Measurements from ENCODE around the gene TPRN.

TPRN gene

GRCh38 chr9:137235424-137236237, 35.1 kb upstream of the TPRN start:
- no peak for DNase-seq (ENCODE audit: low read depth)

DNA sequence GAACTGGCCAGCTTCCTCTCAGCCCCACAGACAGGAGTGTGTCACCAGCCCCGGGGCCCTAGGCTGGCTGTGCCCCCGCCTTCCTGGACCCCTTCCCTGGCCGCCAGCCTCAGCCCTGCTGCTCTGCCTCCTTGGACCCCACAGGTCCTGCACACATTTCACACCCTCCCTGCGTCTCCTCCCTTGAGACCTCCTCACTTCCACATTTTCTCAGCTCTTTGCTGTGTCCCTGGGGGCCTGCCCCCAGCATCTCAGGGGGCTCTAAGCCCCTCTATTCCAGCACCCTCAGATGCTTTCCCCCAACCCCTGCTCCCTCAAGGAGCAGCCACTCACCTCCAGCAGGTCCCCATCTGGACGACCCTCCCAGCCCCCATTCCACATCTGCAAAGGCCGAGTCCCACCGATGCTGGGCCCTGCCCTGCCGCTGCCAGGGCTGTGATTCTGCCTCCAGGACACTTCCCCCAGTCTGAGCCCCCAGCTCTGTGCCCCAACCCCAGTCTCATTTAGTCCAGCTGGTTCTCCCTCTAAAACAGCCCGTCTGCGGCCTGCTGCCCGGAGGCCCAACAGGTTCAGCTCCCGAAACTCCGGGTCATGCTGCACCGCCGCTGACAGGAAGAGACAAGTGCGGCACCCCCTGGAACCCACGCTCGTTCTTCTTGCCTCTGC, 34.4 kb upstream of the TPRN start:
- no peak for DNase-seq (ENCODE audit: low read depth)

DNA sequence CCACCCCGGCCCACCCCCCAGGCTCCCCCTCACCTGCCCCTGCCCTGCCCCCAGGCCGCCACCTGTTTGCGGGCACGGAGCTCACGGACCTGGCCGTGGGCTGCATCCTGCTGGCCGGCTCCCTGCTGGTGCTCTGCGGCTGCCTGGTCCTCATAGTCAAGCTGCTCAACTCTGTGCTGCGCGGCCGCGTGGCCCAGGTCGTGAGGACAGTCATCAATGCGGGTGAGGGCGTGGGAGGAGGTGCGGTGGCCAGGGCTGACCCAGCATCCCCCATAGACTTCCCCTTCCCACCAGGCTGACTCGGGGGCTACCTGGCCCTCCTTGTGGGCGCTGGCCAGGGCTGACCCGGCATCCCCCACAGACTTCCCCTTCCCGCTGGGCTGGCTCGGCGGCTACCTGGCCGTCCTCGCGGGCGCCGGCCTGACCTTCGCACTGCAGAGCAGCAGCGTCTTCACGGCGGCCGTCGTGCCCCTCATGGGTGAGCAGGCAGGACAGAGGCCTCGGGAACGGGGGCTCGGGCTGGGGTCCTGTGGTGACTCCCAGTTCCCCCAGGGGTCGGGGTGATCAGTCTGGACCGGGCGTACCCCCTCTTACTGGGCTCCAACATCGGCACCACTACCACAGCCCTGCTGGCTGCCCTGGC, 33.6 kb upstream of the TPRN start:
- DNase-seq (ENCODE audit: low read depth): no peak

GRCh38 chr9:137233143-137233980, 32.8 kb upstream of the TPRN start:
- DNase-seq (ENCODE audit: low read depth): no peak

GRCh38 chr9:137232510-137232909, 32.0 kb upstream of the TPRN start:
- no peak for DNase-seq (ENCODE audit: low read depth)

- no peak for DNase-seq (ENCODE audit: low read depth)
Measured at GRCh38 chr9:137232101-137232500, 31.6 kb upstream of the TPRN start.

- DNase-seq (ENCODE audit: low read depth): no peak
Measured at GRCh38 chr9:137231372-137232039, 31.0 kb upstream of the TPRN start.

DNA sequence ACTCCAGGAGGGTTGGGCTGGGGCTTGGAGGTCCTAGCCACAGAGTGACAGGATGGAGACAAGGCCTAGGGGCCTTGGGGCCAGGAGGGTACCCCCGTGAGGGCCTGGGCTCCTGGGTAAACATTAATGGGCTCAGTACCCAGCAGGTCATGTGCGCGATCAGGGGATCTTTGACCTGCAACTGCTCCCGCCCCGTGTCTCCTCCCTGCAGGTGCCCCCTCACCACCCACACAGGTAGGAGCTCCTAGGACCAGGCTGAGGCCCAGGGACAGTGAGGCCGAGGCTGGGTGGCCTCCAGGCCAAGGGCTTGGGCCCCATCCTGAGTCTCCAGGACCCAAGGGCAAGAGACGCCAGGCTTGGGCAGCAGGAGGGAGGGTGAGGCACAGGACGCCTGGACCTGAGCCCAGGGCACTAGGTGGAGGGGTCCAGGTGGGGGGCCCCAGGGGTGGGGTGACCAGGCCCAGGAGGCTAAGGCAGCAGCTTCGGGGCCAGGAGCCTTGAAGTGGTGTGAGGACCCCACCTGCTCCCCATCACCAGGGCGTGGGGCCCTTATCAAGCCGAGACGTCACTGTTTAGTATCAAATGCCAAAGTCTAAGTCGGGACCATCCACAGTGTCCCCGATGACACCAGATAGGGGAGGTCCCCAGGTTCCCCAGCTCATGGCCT, 30.3 kb upstream of the TPRN start, which contains the start of gene SLC34A3:
Gene SLC34A3 (plus strand): TSS at position 197 of the 667 bp plus-strand sequence. CDS start 802 bp downstream, outside the sequence.
- DNase-seq (ENCODE audit: low read depth): no peak

GRCh38 chr9:137229903-137230704, 29.6 kb upstream of the TPRN start:
- DNase-seq (ENCODE audit: low read depth): no peak

DNA sequence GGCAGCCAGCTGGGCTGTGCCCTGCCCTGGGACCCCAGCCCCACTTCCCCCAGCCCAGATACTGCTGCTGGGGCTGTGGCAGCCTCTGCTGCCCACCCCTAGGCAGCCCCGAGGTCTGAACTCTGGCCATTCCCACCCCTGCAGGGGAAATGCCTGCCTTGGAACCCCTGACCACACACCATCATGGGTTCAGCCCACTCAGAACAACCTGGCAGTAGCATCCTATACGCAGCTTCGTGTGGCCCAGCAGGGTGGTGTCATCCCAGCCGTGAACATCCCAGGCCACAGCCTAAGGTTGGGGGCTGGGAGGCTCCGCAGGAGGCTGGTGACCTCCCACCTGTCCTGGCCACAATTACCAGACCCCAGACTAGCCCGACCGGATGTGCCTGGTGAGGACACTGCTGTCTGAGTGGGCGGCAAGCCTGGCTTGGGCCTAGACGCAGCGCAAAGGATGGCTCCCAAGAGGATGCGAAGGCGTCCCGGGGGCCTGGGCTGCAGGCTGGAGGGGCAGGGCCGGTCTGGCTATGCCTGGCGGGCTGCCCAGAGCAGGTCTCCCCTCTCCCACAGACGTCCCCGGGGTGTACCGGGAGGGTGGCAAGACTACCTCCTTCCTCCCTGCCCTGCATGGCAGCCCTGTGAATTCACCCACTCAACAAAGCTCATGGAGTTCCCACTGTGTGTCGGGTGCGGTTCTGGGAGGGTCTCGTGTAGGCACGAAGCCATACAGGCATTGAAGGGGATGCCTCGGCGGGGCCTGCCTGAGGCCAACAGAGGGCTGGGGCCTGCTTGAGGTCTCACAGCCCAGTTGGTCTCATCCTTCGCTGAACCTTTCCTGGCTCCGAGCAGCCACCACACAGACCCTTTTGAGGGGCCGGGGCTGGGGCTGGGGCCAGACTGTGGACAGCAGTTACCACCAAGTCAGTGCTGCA, 28.7 kb upstream of the TPRN start:
- DNase-seq (ENCODE audit: low read depth): no peak

DNA sequence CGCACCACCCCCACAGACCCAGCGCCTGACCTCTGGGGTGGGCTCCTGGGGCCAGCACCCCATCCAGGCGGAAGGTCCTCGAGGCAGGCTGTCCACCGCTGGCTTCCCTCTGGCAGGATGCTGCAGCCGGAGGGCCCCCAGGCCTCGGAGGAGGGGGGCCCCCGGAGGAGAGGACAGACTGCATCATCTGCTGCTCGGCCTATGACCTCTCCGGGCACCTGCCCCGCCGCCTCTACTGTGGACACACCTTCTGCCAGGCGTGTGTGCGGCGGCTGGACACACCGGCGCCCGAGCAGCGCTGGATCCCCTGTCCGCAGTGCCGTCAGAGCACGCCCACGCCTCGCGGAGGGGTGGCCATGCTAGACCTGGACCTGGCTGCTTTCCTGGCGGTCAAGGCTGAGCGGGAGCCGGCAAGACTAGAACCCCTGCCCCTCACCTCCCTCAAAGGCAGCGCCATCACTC, 28.0 kb upstream of the TPRN start:
- DNase-seq (ENCODE audit: low read depth): no peak

DNA sequence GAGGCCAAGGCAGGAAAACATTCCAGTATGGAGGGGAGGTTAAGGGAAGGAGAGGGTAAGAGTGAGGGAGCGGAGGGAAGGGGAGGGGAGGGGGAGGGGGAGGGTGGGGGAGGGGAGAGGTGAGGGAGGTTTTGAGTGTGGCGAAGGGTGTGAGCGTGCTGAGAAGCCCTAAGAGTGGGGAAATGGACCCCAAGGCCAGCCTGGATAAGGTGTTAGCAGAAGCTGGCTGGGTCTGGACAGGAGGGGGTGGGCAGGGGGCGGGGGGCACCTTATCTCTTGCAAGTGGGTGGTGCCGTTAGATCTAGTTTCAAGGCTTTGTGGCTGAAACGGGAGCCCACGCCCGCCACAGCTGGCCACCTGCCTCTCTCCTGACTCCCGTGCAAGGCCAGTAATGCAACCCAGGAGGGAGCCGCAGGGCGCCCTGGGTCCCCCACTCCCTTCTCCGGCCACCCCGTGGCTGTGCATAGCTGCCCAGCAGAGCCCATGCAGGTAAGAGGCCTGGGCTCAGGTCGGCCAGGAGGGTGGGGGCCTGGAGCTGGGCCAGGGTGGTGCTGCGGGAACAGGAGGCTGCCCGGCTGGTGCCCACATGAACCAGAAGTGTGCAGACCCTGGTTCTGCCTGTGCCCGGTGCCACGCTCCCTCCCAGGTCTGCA, 27.4 kb upstream of the TPRN start:
- no peak for DNase-seq (ENCODE audit: low read depth)

GRCh38 chr9:137227054-137227852, 26.7 kb upstream of the TPRN start, which contains the start of gene RNF224:
Gene RNF224 (plus strand): TSS chr9:137227502. CDS start chr9:137228336, 834 bp downstream.
- DNase-seq (ENCODE audit: low read depth): peak; percentile 69

DNA sequence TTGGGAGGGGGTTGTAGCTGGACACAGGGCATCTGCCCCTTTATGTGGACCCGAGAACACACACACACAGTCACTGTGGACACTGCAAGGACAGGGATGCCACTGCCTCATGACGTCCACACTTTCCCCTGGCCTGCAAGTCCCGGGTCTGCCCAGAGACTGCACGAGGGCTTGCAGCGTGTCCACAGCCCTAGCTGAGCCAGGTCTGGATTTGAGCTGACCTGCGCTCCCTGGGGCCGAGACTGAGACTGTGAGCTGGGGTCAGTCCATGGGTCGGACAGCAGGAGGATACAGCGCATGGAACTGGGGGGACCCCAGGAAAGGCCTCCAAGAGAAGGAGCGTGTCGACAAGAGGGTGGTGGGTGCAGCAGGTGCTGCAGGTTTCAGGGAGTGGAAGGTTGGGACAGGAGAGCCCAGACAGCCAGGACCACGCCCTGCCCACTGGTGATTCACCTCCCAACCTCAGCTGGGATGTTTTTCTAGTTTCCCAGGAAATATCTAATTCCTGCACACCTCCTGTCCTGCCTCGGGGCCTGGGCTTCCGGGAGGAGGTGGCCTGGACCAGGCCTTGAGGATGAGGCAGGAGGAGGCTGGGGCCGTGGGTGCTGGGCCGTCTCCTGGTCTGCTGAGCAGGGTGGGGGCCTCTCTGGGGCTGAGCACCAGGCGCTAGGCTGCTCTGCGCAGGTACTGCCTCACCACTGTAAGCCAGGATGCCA, 26.0 kb upstream of the TPRN start:
- DNase-seq (ENCODE audit: low read depth): no peak

- DNase-seq (ENCODE audit: low read depth): no peak
Measured at GRCh38 chr9:137225699-137226331, 25.3 kb upstream of the TPRN start.
